Activated CD4-positive, alpha-beta memory T cell treated with anti-CD3 and anti-CD28 coated beads for 36 hours (primary cell): ENCODE measurements around the gene EFCAB11. TPM values are rescaled to one million over a fixed set of nuclear protein-coding genes. Genes with fewer than 3 reads are reported as not detected.

Experiments
- CTCF ChIA-PET: fragments of 350-600 bp; sonication (Branson Sonifier 250); formaldehyde crosslinking; loops from one replicate; lab custom pipeline; 2021; ENCODE audit warnings: antibody characterized with exemption, inconsistent platforms; lab: Charles Lee
- POLR2A ChIA-PET: fragments of 350-600 bp; sonication (Branson Sonifier 250); formaldehyde crosslinking; loops from one replicate; lab custom pipeline; 2021; ENCODE audit warnings: antibody characterized with exemption; lab: Charles Lee
- DNase-seq: peaks from one replicate; pipeline ENCODE4 v3.0.0-alpha.2; 2020
- H3K27ac Mint-ChIP-seq: one replicate; pipeline ENCODE4 v1.8.0; 2021; ENCODE audit warnings: mixed read lengths
- H3K27me3 Mint-ChIP-seq: one replicate; pipeline ENCODE4 v1.8.0; 2021; ENCODE audit warnings: mixed read lengths
- H3K36me3 Mint-ChIP-seq: one replicate; pipeline ENCODE4 v1.8.0; 2021; ENCODE audit warnings: mixed read lengths
- H3K4me1 Mint-ChIP-seq: one replicate; pipeline ENCODE4 v1.8.0; 2021; ENCODE audit warnings: low read depth, mixed read lengths
- H3K4me3 Mint-ChIP-seq: one replicate; pipeline ENCODE4 v1.8.0; 2021; ENCODE audit warnings: mild to moderate bottlenecking, mixed read lengths
- H3K9me3 Mint-ChIP-seq: one replicate; pipeline ENCODE4 v1.8.0; 2021; ENCODE audit warnings: mixed read lengths
- intact Hi-C: fragments of 100-400 bp; cut with micrococcal nuclease; formaldehyde crosslinking; loops from one replicate; pipeline ENCODE4 v1.15.1; 2023
- total RNA-seq, 2 experiments: library from RNA; stranded (reverse); gene quantifications; one replicate each; pipeline ENCODE4 v1.2.3, GENCODE V29; 2021

Gene EFCAB11
- total RNA-seq, 2 experiments from 2014 or later: 10.6 to 10.8 TPM

GRCh38 chr14:89855961-89856656, 98.4 kb downstream of the EFCAB11 start:
- no peak for DNase-seq
- intact Hi-C loops: no loop called here
- Mint-ChIP-seq H3K4me1 (no peaks in the 10 kb centered on the region), H3K36me3 (no peaks in the 10 kb centered on the region), H3K9me3 (no peaks in the 10 kb centered on the region), H3K27me3 (no peaks in the 10 kb centered on the region), H3K4me3 (no peak overlapping the region), H3K27ac (no peak overlapping the region)
- ChIA-PET CTCF (interaction anchor here (1.3 kb wide), 1 partner anchor 829 kb away, joined by 4 read pairs; no protein-coding TSS in a partner anchor), POLR2A (no interaction called here)

GRCh38 chr14:89853936-89854693, 100.4 kb downstream of the EFCAB11 start:
- intact Hi-C loops: no loop called here
- Mint-ChIP-seq H3K4me1 (no peaks in the 10 kb centered on the region), H3K36me3 (no peaks in the 10 kb centered on the region), H3K9me3 (no peaks in the 10 kb centered on the region), H3K4me3 (no peak overlapping the region), H3K27ac (no peak overlapping the region), H3K27me3 (no peaks in the 10 kb centered on the region)
- POLR2A ChIA-PET: no interaction called here
- no peak for DNase-seq
- CTCF ChIA-PET: interaction anchor here (0.7 kb wide), 1 partner anchor 651 kb away, joined by 4 read pairs; no protein-coding TSS in a partner anchor

GRCh38 chr14:89851106-89851505, 103.4 kb downstream of the EFCAB11 start:
- no peaks in the 10 kb centered on the region for H3K9me3 Mint-ChIP-seq
- intact Hi-C loops: no loop called here
- H3K4me3 Mint-ChIP-seq: no peak overlapping the region
- CTCF ChIA-PET: no interaction called here
- no peak for DNase-seq
- no peak overlapping the region for H3K27ac Mint-ChIP-seq
- POLR2A ChIA-PET: no interaction called here
- H3K36me3 Mint-ChIP-seq: no peaks in the 10 kb centered on the region
- no peaks in the 10 kb centered on the region for H3K27me3 Mint-ChIP-seq
- H3K4me1 Mint-ChIP-seq: no peaks in the 10 kb centered on the region

GRCh38 chr14:89849931-89850330, 104.6 kb downstream of the EFCAB11 start:
- ChIA-PET CTCF (no interaction called here), POLR2A (no interaction called here)
- DNase-seq: no peak
- Mint-ChIP-seq H3K27ac (no peak overlapping the region), H3K4me1 (no peaks in the 10 kb centered on the region), H3K36me3 (no peaks in the 10 kb centered on the region), H3K4me3 (no peak overlapping the region), H3K9me3 (no peaks in the 10 kb centered on the region), H3K27me3 (no peaks in the 10 kb centered on the region)
- intact Hi-C loops: no loop called here

GRCh38 chr14:89848165-89848564, 106.4 kb downstream of the EFCAB11 start:
- intact Hi-C loops: no loop called here
- ChIA-PET POLR2A (no interaction called here), CTCF (interaction anchor here (0.9 kb wide), 1 partner anchor 807 kb away, joined by 3 read pairs; no protein-coding TSS in a partner anchor)
- Mint-ChIP-seq H3K27me3 (no peaks in the 10 kb centered on the region), H3K27ac (no peak overlapping the region), H3K9me3 (no peaks in the 10 kb centered on the region), H3K36me3 (no peaks in the 10 kb centered on the region), H3K4me3 (no peak overlapping the region), H3K4me1 (no peaks in the 10 kb centered on the region)
- DNase-seq: no peak

- ChIA-PET POLR2A (no interaction called here), CTCF (interaction anchor here (0.6 kb wide), 1 partner anchor 259 kb away, joined by 3 read pairs; no protein-coding TSS in a partner anchor)
- no peaks in the 10 kb centered on the region for H3K4me1 Mint-ChIP-seq
- H3K27me3 Mint-ChIP-seq: peaks cover 3% of the 10 kb centered on the region
- H3K4me3 Mint-ChIP-seq: no peak overlapping the region
- no peaks in the 10 kb centered on the region for H3K36me3 Mint-ChIP-seq
- intact Hi-C loops: no loop called here
- H3K27ac Mint-ChIP-seq: no peak overlapping the region
- no peaks in the 10 kb centered on the region for H3K9me3 Mint-ChIP-seq
- DNase-seq: no peak
Measured at GRCh38 chr14:89845346-89845745, 109.2 kb downstream of the EFCAB11 start.

- no peak overlapping the region for H3K4me3 Mint-ChIP-seq
- ChIA-PET POLR2A (no interaction called here), CTCF (interaction anchor here (0.6 kb wide), 1 partner anchor 627 kb away, joined by 3 read pairs; no protein-coding TSS in a partner anchor)
- intact Hi-C loops: no loop called here
- H3K36me3 Mint-ChIP-seq: no peaks in the 10 kb centered on the region
- no peak for DNase-seq
- H3K4me1 Mint-ChIP-seq: no peaks in the 10 kb centered on the region
- H3K27ac Mint-ChIP-seq: no peak overlapping the region
- no peaks in the 10 kb centered on the region for H3K9me3 Mint-ChIP-seq
- peaks cover 3% of the 10 kb centered on the region for H3K27me3 Mint-ChIP-seq
Measured at GRCh38 chr14:89844508-89844907, 110.0 kb downstream of the EFCAB11 start.

GRCh38 chr14:89842837-89843236, 111.7 kb downstream of the EFCAB11 start:
- H3K4me1 Mint-ChIP-seq: no peaks in the 10 kb centered on the region
- ChIA-PET CTCF (no interaction called here), POLR2A (no interaction called here)

GRCh38 chr14:89841851-89842250, 112.7 kb downstream of the EFCAB11 start:
- no peak for DNase-seq
- Mint-ChIP-seq H3K27me3 (peaks cover 3% of the 10 kb centered on the region), H3K36me3 (no peaks in the 10 kb centered on the region), H3K27ac (no peak overlapping the region), H3K9me3 (no peaks in the 10 kb centered on the region), H3K4me1 (no peaks in the 10 kb centered on the region), H3K4me3 (no peak overlapping the region)
- ChIA-PET CTCF (no interaction called here), POLR2A (no interaction called here)
- intact Hi-C loops: no loop called here

More at GRCh38 chr14:89842837-89843236, 111.7 kb downstream of the EFCAB11 start:
- intact Hi-C loops: no loop called here
- H3K27me3 Mint-ChIP-seq: peaks cover 3% of the 10 kb centered on the region
- H3K36me3 Mint-ChIP-seq: no peaks in the 10 kb centered on the region
- H3K9me3 Mint-ChIP-seq: no peaks in the 10 kb centered on the region
- H3K27ac Mint-ChIP-seq: no peak overlapping the region
- DNase-seq: no peak
- H3K4me3 Mint-ChIP-seq: no peak overlapping the region

GRCh38 chr14:89836830-89837469, 117.6 kb downstream of the EFCAB11 start:
- H3K27me3 Mint-ChIP-seq: no peaks in the 10 kb centered on the region
- H3K9me3 Mint-ChIP-seq: no peaks in the 10 kb centered on the region
- DNase-seq: no peak
- CTCF ChIA-PET: no interaction called here
- H3K27ac Mint-ChIP-seq: no peak overlapping the region
- no peak overlapping the region for H3K4me3 Mint-ChIP-seq
- POLR2A ChIA-PET: no interaction called here
- H3K36me3 Mint-ChIP-seq: no peaks in the 10 kb centered on the region
- intact Hi-C loops: no loop called here
- no peaks in the 10 kb centered on the region for H3K4me1 Mint-ChIP-seq

GRCh38 chr14:89833661-89834060, 120.9 kb downstream of the EFCAB11 start:
- H3K36me3 Mint-ChIP-seq: no peaks in the 10 kb centered on the region
- H3K4me3 Mint-ChIP-seq: no peak overlapping the region
- H3K27ac Mint-ChIP-seq: no peak overlapping the region
- H3K27me3 Mint-ChIP-seq: no peaks in the 10 kb centered on the region
- no peaks in the 10 kb centered on the region for H3K4me1 Mint-ChIP-seq
- intact Hi-C loops: no loop called here
- ChIA-PET CTCF (no interaction called here), POLR2A (no interaction called here)
- H3K9me3 Mint-ChIP-seq: no peaks in the 10 kb centered on the region
- DNase-seq: no peak

GRCh38 chr14:89833120-89833532, 121.4 kb downstream of the EFCAB11 start:
- H3K4me1 Mint-ChIP-seq: no peaks in the 10 kb centered on the region
- H3K36me3 Mint-ChIP-seq: no peaks in the 10 kb centered on the region
- DNase-seq: no peak
- H3K9me3 Mint-ChIP-seq: no peaks in the 10 kb centered on the region
- ChIA-PET POLR2A (no interaction called here), CTCF (no interaction called here)
- no peak overlapping the region for H3K27ac Mint-ChIP-seq
- intact Hi-C loops: no loop called here
- H3K4me3 Mint-ChIP-seq: no peak overlapping the region
- no peaks in the 10 kb centered on the region for H3K27me3 Mint-ChIP-seq
